ENCODE results near the gene DYNLT2.
A peak's percentile ranks its signal among the peaks of the same experiment; 100 is the strongest.
"Not testable (repeated sequence)": the region's sequence is repeated elsewhere in the genome, so short reads cannot be mapped to it uniquely, and the experiment has no call there.

DYNLT2 gene

DNA sequence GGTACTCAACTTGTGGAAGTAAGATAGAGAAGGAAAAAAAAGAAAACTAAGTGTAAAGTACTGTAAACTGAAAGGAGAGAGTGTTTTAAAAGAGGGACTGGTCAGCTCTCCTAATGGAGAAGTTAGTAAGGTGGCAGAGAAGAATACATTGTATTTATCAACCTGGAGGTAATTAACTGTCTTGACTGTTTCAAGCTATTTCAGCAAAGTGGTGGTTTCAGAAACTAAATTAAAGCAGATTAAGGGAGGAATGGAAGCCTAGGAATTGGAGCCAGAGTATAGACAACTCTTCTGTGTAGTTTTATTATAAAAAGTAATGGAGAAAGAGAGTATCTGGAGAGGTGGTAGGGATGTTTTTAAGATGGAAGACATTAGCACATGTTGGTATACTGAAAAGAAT lies 24.4 kb downstream of the DYNLT2 start:
- DNase-seq, result no peak

DNA sequence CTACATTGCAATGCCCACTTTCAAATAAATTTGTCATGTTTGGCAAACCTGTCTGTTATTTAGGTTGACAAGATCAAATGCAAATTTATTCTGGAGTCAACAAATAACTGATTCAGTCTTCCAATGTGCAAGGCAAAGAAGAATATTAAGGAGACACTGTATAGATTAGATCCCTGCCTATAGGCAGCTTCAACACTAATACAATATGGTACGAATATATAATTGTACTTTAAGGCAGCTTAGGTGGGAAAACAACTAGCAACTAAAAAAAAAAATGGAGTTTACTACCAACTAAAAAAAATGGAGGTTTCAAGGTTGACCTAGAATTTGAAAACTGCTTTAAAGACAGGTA lies 25.3 kb downstream of the DYNLT2 start:
- DNase-seq, result no peak

DNA sequence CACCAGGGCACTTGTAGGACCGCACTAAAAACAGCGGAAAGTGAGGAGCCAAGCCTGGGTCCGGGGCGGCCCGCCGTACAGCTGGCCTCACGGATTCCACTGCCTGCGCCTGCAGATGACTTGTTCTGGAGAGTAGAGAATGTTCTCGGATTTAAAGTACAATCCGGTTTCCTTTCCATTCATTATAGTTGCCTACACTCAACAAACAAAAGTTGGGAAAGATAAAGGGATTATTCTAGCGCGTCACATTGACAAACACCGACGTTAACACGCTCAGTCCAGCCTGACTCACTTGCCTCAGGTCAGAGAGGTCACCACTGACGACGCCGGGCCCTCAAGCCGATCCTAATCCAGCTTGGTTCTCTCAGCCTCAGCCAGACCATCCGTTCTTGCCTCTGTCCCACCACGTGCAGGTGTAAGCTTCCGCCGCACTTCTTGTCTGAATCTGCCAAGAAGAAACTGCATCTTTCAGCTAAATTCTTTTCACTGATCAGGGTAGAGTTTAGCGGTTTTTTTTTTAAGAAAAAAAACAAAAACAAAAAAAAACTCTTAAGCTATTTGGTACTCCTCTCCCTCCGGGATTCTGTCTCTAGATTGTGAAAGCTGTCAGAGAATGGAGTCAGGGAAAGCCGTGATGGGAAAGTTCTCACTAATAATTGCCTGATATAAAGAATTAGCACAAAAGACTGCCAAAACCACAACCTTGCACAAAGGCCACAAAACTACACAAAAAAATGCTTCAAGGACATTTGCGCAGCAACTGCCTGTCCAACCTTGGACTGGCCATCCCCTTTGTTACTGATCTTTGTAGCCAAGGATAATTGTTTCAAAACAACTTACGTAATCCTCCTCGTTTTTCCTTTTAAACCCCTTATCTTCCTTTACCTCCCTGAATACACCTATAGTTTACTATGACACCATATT lies 26.0 kb downstream of the DYNLT2 start:
- peak; percentile 6 for DNase-seq

DNA sequence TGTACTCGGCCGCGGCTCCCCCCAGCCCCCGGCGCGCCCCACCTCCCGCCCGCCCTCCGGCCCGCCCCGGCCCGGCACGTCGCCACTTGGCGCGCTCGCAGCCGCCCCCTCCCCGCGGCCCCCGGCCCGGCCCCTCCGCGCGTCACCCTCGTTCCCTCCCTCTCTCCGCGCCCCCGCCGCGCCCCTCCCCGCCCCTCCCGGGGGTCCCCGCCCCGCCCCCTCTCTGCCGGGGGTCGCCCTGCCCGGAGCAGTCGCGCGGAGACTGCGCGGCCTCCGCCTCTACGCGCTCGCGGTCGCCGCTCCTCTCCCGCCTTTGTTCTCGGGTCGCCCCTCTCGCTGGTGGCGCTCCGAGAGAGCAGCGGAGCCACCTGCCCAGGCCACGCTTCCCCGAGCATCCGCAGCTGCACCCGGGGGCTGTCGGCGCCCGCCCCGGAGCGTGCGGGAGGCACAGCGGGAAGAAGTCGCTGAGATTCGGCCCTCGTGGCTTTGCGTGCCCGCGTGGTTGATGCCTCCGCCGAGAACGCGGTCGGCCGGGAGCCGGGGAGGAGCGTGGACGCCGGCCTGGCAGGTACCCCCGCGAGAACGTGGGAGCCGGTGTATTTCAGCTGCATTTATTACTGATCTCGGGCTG lies 26.8 kb downstream of the DYNLT2 start, which contains the start of gene PHF10:
Gene PHF10, minus strand, starts transcription at position 7 of the 631 bp plus-strand sequence. CDS start 569 bp downstream, outside the sequence.
- peak; percentile 65 for DNase-seq

DNA sequence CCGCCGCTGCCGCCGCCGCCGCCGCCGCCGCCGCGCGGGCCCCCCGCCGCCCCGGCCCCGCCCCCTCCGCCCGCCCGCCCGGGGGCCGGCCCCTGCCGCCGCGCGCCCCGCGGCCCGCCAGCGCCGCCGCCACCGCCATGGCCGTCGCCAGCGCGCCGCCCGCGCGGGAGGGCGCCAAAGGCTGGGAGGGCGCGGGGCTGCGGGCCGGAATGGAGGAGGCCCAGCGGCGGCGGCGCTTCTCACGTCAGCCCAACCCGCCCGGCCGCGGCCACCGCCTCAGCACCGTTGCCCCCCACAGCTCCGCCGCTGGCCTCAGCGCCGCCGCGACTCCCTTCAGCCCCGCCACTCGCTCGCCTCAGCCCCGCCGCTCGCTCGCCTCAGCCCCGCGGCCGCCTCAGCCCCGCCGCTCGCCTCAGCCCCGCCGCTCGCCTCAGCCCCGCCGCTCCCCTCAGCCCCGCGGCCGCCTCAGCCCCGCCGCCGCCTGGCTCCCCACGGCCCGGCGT lies 27.3 kb downstream of the DYNLT2 start:
- DNase-seq, result peak; percentile 25

DNA sequence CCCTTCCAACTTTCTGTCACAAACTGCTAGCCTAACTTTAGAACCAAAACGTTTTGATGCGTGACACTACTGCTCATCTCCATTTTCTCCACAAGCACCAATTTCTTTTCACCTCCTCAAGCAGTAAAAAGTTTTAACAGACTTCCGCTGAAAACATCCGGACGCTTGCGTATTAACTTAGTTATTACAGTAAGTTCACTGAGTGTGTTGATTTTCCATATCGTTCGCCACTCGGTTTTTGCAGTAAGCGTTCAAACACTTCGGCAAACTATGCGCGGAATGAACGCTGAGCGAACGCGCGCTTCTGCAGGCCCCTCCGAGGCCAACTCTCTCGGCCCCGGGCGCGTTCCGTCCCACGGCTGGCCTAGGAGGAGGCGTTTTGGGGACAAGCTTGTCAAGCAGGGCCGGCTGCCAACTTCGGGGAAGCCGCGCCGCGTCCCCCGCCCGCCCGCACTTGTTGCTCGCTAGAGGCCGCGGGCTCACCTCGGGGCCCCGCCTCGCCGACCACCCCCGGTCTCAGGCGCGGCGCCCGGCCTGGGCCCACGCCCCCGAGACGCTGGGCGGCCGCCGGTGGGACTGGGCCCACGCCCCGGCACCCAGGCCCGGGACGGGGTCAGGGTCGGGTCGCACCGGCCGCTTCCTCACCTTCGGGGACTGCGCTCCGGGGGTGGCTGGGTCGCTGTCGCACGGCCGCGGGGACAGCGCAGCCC lies 28.0 kb downstream of the DYNLT2 start:
- peak; percentile 63 for DNase-seq

DNA sequence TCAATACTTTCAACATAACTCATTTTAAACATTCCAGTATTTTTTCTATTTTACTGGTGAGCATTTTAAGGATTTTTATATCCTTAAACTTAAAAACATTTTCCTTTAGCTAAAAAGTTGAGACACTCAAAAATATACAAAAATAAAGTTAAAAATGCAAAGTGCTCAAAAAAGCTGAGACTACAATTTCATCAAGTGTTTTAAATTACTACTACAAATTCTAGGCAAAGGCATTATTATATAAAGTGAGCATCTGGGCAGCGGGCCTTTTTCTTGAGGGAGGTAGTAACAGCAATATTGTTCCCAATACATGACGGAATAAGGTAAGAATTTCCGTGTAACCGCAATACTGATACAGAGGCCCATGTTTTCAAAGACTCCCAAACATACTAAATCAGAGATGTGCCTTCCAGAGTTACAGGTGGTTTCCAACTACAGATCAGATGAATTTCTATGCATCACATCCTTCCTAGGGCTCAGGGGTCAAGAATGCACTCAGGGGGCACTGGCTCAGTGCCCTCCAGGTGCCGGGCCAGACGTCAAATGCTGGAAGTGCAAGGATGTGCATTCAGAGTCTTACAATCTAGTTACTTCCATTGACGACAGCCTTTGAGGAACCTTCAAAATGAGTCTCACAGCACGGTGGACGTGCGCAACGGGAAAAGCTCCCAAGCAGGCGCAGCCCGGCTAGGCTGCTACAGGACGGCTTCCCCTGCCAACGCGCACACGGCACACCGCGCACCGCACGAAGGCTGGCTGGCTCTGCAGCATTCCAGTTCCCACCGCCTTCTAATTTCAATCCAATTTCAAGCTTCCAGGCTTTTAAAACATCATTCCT lies 28.8 kb downstream of the DYNLT2 start:
- DNase-seq, result peak; percentile 24

DNA sequence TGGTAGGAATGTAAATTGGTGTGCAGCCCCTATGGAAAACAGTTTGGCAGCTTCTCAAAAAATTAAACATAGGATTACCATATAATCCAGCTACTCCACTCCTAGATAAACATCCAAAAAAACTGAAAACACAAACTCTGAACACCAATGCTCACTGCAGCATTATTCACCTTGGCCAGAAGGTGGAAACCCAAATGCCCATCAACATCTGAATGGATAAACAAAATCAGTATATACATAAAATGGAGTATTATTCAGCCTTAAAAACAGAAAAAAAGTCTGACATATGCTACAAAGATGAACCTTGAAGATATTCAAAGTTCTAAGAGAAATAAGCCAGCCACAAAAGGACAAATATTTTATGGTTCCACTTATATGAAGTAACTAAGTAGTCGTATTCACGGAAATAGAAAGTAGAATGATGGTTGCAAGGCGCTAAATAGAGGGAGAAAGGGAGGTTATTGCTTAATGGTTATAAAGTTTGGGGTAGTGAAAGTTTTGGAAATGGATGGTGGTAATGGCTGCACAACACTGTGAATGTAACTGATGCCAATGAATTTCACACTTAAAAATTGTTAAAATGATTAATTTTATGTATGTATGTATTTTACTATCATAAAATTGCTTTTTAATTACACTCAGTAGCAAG lies 31.0 kb downstream of the DYNLT2 start:
- DNase-seq, result no peak

DNA sequence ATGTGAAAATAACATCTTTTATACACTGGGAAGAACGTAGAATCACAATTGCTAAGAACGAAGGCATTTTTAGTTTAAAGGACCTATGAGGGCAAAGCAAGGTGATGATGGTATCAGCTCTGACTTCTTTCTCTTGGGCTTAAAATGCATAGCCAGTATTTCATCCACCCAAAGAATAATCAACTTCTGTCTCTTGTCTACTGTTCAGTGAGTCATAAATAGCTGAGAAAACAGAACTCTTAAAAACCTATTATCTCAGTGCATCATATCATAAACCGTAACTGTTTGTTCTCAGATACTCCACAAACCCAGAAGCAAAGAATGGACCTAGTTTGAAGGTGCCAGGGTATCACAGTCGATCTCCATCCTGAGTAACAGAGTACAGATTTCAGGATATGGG lies 32.3 kb downstream of the DYNLT2 start:
- DNase-seq, result no peak

DNA sequence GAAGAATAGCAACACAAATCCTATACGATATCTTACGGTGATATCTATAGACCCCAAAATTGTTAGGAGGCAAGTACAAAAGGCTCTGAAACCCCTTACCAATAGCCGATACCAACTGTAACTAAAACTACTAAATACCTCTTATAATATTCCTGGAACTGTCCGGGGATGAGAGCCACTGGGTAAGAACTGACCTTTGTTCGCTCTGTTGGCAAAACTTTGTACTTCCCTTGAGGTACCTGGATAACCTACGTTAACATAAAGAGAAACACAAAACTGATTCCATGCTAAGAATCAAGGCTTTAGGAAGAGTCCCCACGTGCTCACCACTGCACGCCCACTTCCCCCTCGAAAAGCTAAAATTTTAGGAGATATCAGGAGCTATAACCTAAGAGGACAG lies 36.8 kb downstream of the DYNLT2 start:
- no peak for DNase-seq

DNA sequence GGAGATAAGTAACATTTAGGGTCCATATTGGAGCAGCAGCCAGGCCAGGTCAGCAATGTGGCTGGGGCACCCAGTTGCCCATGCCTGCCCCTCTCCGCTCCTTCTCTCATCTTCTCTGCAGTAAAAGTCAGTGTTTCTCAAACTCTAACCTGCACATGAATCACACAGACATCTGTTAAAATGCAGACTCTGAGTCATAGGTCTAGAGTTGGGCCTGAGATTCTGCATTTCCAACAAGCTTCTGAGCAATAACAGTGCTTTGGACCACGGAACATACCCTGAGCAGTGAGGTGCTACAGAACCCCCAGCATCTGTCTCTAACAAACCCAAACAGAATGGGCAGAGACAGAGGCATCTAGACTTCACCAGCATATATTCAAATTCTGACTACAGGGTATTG lies 37.2 kb downstream of the DYNLT2 start:
- DNase-seq, result no peak

DNA sequence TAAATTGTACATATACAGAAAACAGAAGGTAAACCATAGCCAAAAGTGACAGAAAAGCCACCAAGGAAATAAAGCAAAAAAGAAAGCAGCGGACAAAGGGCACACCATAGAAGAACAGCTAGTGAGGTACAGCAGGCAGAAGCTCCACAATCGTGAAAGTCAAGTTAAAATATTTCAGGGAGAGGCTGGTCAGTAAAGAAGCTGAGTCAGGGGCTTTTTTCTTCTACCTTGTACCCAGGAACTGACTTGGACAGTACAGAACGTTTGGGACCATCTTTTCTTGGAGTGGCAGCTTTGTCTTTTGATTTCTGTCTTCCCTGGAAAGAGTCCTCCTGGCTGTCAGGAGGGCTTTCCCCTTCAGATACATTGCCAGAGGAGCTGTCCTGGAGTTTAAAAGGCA lies 41.4 kb downstream of the DYNLT2 start:
- no peak for DNase-seq

DNA sequence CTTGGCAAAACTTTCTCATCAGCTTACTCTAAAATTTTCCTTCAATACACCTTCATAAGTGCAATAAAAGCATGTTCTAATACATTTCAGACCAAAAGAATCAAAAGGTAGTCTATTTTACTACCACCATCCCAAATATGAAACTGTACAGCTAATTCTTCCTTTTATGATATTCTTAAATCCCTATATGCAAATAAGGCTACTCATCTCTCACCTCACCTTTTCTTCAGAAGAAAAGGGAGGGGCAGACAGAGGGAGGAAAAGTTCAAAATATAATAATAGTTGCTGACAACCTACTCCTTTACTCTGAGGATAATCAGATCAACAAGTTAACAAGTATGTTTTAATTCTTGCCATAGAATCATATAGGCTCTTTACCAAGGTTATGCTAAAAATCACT lies 42.1 kb downstream of the DYNLT2 start:
- DNase-seq, result no peak

DNA sequence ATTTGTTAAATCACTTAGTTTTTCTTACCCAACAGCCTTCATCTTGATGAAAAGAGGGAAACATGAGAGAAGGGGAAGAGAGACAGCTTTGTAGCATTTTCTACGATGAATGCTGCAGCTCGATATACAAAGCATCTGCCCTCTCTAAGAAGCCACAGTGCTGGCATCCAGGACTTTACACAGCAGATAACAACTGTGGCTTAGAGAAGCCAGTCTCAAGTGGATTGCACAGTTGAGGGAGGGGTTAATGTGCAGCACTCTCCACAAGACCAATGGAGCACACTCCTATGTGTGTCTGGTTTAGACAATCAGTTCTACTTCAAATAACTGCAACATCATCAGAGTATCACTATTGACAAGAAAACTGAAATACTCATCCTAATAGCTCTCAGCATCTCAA lies 43.6 kb downstream of the DYNLT2 start:
- no peak for DNase-seq

DNA sequence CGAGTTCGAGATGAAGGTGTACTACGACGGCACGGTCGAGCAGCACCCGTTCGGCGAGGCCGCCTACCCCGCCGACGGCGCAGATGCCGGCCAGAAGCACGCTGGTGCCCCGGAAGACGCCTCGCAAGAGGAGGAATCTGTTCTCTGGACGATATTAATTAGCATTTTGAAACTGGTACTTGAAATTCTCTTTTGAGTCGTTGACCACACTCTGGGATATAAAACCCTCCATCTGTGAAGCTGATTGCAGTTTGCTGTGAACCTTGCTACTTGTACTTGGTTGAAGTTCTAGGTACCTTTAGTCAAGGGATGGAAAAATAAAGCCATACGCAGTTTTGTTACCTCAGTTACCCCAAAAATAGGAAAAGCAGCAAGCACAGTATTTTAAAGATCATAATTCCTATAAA lies 48.5 kb downstream of the DYNLT2 start:
- DNase-seq, result no peak

DNA sequence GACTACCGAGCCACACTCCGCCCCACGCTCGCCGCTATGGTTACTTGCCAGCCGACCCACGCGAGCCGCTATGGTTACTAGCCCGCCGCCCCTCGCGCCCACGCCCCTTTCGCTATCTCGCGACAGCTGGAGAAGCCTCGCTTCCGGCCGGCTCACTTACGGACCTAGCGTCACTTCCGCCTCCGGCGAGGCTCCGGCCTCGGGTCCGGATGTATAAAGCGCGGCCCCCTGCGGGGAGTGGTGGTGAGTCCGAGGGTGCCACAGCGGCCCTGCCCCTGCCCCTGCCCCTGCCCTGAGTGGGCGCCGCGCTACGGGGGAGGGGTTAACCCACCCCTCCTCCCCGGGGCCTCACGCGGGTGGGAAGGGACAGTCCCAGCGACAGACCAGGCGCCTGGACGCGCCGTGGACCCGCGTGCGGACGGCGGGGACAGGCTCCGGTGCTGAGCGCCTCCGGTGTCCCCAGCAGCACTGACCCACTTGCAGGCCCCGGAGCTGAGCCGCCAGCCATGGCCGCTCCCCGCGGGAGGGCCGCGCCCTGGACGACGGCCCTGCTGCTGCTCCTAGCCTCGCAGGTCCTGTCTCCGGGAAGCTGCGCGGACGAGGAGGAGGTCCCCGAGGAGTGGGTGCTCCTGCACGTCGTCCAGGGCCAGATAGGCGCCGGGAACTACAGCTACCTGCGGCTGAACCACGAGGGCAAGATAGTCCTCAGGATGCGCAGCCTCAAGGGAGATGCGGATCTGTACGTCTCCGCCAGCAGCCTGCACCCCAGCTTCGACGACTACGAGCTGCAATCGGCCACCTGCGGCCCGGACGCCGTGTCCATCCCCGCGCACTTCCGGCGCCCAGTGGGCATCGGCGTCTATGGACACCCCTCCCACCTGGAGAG lies 49.2 kb downstream of the DYNLT2 start, which contains the start of the genes C6orf120 and WDR27:
Gene C6orf120, plus strand, starts transcription at position 173 of the 886 bp plus-strand sequence. Its CDS starts 334 bp downstream, at position 507.
Gene WDR27, minus strand, starts transcription at position 76 of the 886 bp plus-strand sequence. CDS start 13,024 bp downstream, outside the sequence.
- peak; percentile 97 for DNase-seq

DNA sequence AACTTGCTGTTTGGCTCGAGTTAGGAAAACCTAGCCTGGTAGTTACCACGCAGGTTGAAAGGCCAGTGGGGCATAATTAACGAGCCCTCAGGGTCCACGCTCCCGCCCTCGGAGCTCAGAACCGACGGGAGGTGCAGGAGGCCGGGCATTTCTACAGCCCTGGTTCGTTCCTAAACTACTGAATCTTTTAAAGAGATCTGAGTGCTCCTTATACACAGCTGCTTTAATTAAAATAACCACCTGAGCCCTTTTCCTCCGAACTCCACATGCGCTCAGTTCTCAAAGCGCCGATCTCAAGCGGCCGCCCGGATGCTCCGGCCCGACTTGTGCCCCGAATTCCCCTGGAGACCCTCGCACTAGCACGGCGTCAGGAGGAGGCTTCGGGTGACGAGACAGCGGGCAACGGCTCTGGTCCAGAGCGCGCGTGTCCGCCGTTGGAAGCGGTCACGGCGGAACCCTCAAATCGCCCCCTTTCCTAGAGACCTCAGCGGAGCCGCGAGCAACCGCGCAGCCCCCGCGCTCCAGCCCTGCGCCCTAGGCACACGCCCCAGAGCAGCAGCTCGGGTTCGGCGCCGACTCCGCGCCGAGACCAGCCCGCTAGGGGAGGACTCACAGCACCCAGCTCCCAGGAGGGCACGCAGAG lies 49.9 kb downstream of the DYNLT2 start:
- DNase-seq, result no peak

DNA sequence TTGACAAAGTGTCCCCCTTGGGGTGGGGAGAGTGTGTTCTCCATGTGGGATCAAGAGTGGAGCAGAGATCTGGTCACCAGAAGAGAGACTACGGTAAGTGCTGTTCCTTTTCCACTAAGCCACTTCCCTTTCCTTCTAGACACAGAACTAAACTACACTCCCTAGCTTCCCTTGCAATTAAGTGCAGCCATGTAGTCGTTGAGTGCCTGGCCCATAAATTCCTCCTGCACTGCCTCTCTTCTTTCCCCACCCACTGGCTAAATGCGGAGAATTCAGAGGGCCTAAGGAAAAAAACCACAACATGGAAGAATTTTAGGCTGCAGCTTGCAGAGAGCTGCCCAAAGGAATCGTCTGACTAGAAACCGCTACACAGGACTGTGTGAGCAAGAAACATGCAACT lies 51.1 kb downstream of the DYNLT2 start:
- DNase-seq, result no peak

DNA sequence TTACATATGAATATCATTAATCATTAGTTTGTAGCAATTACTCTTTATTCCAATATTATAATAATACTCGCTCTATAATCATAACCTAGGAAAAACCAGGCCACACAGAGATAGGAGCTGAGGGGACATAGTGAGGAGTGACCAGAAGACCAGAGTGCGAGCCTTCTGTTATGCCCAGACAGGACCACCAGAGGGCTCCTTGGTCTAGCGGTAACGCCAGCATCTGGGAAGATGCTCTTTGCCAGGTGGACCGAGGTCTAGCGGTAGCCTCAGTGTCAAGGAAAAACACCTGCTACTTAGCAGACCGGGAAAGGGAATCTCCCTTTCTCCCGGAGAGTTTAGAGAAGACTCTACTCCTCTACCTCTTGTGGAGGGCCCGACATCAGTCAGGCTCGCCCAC lies 54.3 kb downstream of the DYNLT2 start:
- not testable (repeated sequence) for DNase-seq

DNA sequence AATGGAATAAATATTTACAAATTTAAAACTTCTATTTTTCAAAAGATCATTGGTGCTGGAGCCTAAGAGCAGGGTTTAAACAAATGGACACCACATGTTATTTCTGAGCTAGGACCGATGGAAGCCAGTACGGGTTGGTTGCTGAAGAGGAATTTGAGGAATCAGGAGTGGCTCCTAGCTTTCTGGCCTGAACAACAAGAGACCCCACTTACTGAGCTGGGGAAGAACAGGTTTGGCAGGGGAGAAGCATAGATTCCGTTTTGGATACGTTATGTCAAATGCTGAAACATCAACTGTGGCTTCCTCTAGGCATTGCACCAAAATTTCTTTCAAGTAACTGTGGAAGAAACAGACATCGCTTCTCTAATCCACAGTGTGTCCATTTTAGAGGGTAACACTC lies 56.2 kb downstream of the DYNLT2 start:
- no peak for DNase-seq

All from activated gamma-delta T cell treated with Interleukin-2 at 50 U/mL for 16 hours (primary cell).